Stimulated activated CD4-positive, alpha-beta T cell treated with anti-CD3 and anti-CD28 coated beads, TNF-alpha, amount 100 ng/mL, for 48 hours (primary cell): ENCODE measurements around the gene NRCAM.

ENCODE experiments used
- DNase-seq, 3 donors: peaks; one replicate each; pipeline ENCODE4 v3.0.0-alpha.2; 2020; ENCODE audit warnings: low read depth in 3 of 3

NRCAM gene

GRCh38 chr7:108129018-108129965 lies 326.9 kb downstream of the NRCAM start:
- no peak for DNase-seq

DNA sequence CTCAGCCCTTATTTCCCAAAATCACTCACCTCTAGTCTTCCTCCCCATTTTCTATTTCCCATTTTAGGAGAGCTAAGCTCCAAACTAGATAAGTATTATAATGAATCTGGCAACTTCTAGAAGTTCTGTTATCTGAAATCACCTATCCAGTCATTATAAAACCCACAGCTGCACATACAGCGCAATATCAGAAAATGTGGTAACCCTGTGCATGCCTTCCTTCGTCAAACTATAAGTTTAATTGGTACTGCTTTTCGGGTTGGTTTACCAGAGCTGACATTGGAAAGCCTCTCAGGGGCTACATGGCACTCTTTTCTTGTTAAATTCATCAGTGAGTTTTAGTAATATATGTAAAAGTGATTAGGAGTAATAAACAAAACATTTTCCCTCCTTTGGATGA lies 327.7 kb downstream of the NRCAM start:
- DNase-seq, result no peak

- no peak for DNase-seq
Observed at GRCh38 chr7:108127461-108127860, 328.8 kb downstream of the NRCAM start.

DNA sequence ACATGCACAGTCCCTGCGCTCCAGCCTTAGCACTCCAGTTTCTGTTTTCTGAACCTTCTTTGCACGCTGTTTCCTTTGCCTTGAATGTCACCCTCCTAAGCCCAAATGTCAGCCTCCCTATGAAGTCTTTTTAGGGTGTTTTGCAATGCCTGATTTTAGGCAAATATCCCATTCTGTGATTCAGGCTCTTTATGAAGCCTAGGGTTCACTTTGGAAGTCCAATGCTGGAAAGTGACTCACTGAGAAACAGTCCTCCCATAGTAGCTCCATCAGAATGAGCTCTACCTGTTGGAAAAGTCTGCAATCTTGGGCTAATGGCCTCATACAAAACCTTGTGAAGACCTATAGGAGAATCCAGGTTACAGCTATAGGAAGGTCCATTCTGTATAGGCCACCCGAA lies 331.4 kb downstream of the NRCAM start:
- DNase-seq, result no peak

DNA sequence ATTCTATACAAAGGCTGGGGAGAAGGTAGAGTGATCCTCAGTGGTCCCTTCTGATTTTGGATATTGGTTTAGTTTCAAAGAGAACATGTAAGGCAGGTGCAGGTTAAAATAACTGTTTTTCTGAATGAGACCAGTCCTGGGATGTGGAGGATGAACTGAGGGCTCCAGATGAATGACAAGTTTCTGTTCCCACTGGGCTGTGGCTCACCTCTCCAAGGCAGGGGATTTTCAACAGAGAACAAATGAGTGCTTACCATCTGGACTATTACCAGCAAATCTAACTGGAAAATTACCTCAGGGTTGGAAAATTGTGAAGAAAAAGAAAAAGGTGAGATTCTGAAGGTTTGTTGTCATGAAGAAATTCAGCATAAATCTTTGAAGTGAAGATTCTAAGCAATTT lies 334.1 kb downstream of the NRCAM start:
- no peak for DNase-seq

DNA sequence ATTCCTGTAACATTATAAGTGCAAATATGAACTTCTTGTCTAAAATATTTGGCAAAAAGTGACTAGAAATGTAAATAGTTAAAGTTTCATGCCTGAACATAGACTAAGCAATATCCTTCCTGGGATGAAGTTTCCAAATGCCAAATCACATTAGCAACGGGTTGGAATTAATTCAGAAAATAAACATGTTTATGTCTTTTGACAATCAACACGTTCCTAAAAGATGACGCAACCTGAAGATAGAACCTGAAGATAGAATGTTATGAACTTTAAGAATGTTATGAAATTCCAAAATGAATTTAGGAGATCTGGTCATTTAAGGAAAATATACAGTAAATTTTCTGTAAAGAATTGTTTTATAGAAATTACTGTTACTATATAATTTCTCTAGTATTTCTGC lies 335.3 kb downstream of the NRCAM start:
- no peak for DNase-seq

DNA sequence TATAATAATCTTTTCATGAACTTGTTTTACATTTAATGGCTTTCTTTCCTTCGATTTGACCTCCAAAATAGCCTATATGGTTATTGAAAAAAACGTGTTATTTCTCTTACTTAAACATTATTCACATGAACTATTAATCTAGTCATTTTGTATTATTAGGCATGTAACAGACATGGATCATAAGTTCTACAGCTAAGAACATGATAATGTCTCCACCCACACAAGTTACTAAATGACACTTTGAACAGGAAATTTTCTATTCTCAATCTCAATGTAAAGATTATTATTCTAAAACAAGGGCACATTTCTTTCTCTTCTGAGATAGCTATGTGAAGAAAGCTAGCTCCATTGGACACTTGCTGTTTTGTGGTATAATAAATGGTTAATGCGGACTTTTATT lies 336.0 kb downstream of the NRCAM start:
- DNase-seq, result no peak

GRCh38 chr7:108118959-108119358 lies 337.3 kb downstream of the NRCAM start:
- DNase-seq, result no peak

GRCh38 chr7:108114117-108114841 lies 342.0 kb downstream of the NRCAM start:
- no peak for DNase-seq

DNA sequence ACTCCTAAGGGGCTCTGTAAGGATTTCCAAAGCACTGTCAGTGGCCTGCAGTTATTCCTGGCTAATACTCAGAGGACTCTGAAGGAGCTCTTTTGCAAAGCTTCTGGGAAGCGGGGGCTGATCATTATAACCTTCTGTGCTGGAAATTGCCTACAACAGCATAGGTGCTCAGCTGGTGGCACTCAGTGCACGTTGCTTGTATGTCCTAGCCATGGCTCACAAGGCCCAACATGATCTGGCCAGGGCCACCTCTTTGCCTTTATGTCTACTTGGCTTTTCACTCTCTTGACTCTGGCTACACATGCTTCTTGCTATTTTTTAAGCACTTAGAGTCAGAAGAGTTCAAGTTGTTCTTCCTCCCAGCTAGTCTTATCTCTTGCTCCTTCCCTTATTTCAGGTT lies 343.6 kb downstream of the NRCAM start:
- DNase-seq, result no peak

DNA sequence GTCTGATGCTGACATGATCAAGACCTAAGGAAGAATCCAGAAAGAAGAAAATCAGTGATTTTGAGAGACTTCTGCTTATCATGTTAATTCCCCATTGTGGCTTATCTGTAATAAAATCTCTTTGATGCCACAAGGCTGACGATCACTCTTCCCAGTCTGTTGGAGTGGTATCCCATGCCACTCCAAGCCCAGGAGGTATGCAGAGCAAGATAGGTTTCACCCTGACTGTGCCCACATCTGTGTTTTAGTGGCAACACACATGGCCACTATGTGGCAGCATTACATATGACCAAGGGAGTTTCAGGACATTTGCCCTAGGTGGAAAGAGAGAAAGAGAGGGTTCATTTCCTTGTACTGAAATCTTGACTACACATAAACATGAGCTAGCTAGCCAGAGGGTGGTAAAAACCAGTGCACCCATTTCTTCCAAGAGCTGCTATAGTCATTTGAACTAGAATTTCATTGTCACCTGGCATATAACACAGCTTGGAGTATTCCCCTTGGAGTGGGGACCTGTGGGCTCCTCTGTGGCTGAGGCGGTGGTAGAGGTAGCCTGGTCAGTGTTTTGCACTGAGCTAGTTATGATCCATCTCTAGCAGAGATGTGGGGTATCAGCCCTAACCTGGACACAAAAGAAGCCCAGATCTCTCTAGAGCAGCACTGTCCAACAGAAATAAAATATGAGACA lies 346.9 kb downstream of the NRCAM start:
- no peak for DNase-seq

DNA sequence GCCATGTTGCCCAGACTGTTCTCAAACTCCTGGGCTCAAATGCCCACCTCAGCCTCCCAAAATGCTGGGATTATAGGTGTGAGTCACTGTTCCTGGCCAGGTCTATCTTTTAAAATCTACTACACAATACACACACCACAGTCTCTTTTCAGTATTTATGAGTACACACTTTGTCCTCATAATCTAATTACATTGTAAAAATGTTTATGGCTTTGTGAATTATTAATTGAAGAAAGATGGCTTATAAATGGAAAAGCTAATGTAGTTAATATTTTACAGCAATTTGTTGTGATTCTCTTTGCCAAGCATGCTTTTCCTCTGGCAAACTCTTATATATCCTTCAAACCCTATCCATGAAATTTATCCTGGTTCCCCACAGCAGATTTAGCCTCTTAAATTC lies 348.1 kb downstream of the NRCAM start:
- no peak for DNase-seq

DNA sequence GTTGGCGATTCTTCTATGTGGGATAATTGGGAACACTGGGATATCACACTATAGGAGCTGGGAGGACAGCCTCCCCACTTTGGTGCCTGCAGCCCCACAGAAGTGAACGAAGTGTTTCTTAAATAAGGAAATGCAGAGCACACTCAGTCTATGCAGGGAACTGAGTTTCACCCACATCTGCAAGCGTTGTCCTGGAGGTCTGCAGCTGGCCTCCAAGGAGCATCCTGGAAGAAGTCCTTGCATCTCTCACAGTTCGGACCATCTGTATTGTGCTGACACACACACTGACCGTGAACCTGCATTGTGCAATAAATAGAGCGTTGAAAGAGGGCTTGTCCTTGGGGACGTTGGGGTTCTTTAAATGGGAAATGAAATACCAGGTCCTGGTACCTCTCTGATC lies 351.9 kb downstream of the NRCAM start:
- no peak for DNase-seq

DNA sequence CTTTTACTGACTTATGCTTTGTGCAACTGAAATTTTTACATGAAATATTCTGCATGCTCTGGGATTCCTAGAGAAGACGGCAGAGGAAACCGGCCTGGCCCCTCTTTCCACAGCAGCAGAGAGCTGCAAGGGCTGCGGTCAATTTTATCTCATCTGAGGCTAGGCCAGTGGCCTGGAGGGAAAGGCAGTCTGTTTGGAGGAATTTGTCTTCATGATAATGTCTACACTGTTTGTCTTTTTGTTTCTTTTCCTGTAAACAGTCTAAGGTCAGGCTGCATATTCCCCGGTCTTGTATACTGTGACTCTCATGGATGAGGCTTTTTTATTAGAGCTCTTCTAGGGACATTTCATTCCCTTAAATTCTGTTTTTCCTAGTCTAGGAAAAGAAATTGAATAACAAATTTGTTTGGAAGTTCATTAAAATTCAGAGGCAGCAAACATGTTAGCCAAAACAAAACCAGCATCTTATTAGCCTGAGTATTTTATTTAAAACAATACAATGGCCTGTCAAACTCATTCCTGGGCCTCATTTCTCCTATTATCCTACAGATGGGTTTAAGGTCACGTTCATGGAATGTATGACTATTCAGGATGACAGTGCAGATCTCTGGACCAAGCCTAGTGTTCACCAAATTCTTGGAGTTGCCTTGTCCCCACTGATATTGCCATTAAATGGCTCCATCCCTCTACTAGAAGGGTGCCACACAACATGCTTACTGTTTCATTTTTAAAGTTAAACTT lies 352.5 kb downstream of the NRCAM start:
- no peak for DNase-seq

- DNase-seq, result no peak
Observed at GRCh38 chr7:108102671-108103312, 353.4 kb downstream of the NRCAM start.

DNA sequence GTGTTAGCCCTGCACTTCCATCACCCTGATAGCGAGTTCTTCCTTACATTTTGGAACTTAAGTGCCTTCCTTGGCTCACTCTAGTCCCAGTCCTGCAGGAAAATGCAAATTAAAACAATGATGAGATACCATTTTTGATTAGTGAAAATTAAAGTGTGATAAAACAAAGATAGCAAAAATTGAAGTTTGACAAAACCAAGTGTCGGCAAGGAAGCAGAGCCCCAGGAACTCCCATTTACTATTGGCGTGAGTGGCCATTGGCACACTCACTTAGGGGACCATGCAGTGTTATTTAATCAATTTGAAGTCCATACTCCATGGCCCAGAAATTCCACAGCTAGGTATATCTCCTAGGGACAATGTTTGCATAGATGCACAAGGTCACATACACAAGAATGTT lies 354.5 kb downstream of the NRCAM start:
- no peak for DNase-seq

DNA sequence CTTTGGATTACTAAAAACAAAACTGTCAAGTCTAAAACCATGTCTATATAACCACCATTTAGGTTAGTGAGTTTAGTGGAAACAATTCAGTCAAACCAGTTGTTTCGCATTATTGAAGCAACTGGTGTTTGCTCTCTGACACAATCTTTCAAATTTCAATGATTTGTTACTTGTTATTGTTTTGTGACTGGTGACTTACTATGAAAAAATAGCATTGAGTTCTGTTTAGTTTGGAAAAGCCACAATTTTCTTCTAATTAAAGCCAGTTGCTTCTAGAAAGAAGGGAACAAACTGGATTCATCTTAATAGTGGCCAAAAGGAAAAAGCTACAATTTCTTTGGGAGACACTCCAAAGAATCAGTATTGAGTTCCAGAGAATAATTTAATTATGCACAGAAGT lies 356.5 kb downstream of the NRCAM start:
- DNase-seq, result no peak

DNA sequence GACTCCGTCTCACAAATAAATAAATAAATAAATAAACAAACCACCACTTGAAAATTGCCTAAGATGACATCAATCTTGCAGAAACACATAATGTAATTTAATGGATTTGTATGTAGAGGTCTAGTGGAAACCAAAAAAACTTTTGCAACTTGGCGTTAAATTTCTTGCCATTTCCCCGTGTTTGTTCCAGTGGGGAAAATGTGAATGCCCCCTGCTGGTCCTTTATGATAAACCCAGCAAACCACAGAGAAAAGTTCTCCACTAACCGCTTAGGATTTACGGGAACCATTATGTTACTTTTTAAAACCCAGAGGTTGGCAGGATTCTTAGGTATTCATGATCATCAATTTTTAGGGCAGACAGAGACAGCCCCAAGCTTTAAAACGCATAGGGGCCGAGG lies 358.5 kb downstream of the NRCAM start:
- DNase-seq, result no peak
